CD14-positive monocyte (primary cell): ENCODE measurements around the gene SLC6A6. TPM values are rescaled to one million over a fixed set of nuclear protein-coding genes. Genes with fewer than 3 reads are reported as not detected.

Experiments
- DNase-seq, 3 donors: peaks; one replicate each; pipeline ENCODE4 v3.0.0-alpha.2; 2011 to 2022
- H2AFZ ChIP-seq: 2 replicates; pipeline ENCODE4 v1.6.0; 2012; ENCODE audit warnings: mild to moderate bottlenecking, low read depth, low read length, inconsistent platforms; ENCODE audit not compliant: insufficient read depth, poor library complexity, severe bottlenecking
- H3K27ac ChIP-seq, 2 donors: 1 replicate in 1 of 2; 2 replicates in 1 of 2; pipeline ENCODE4 v1.5.1; 2012 to 2013; ENCODE audit warnings: low read length in 2 of 2, control low read depth in 1 of 2, inconsistent platforms in 1 of 2, low read depth in 1 of 2, mild to moderate bottlenecking in 1 of 2
- H3K27me3 ChIP-seq, 2 donors: one replicate each; pipeline versions ENCODE4 v1.6.0 to v1.6.1; 2011 to 2013; ENCODE audit warnings: low read length in 2 of 2; ENCODE audit not compliant: control insufficient read depth in 2 of 2, insufficient read depth in 2 of 2
- H3K36me3 ChIP-seq, 2 donors: replicated peaks in 1 of 2; 1 replicate in 1 of 2; 2 replicates in 1 of 2; pipeline versions ENCODE4 v1.5.1 to v1.6.1; 2012 to 2013; ENCODE audit warnings: low read length in 2 of 2, control low read depth in 1 of 2, inconsistent platforms in 1 of 2, mild to moderate bottlenecking in 1 of 2; ENCODE audit not compliant: insufficient read depth in 2 of 2, control insufficient read depth in 1 of 2
- H3K4me1 ChIP-seq, 2 donors: 1 replicate in 1 of 2; 2 replicates in 1 of 2; pipeline versions ENCODE4 v1.5.1 to v1.6.1; 2012 to 2013; ENCODE audit warnings: low read length in 2 of 2, control low read depth in 1 of 2, inconsistent platforms in 1 of 2, mild to moderate bottlenecking in 1 of 2, moderate library complexity in 1 of 2; ENCODE audit not compliant: insufficient read depth in 2 of 2, control insufficient read depth in 1 of 2
- H3K4me2 ChIP-seq: replicated peaks from 2 replicates; pipeline ENCODE3; 2012; ENCODE audit warnings: low read length, moderate library complexity, mild to moderate bottlenecking; ENCODE audit not compliant: poor library complexity, severe bottlenecking; ENCODE audit errors: extremely low read depth
- H3K4me3 ChIP-seq, 3 experiments: fragments of 200-600 bp in 1 of 3; sonication (generic) in 1 of 3; replicated peaks in 1 of 3; 1 replicate in 2 of 3; 2 replicates in 1 of 3; pipeline ENCODE4 v1.5.1; 2011 to 2013; ENCODE audit warnings: low read length in 3 of 3, mild to moderate bottlenecking in 3 of 3, control low read depth in 2 of 3, low read depth in 2 of 3, inconsistent platforms in 1 of 3, moderate library complexity in 1 of 3
- H3K79me2 ChIP-seq: 2 replicates; pipeline ENCODE4 v1.6.0; 2012; ENCODE audit warnings: mild to moderate bottlenecking, control low read depth, inconsistent platforms, low read length, moderate library complexity; ENCODE audit not compliant: insufficient read depth
- H3K9ac ChIP-seq: 2 replicates; pipeline ENCODE4 v1.6.0; 2017; ENCODE audit warnings: low read length, mild to moderate bottlenecking; ENCODE audit not compliant: insufficient read depth, poor library complexity, severe bottlenecking
- H3K9me3 ChIP-seq, 2 donors: replicated peaks in 1 of 2; 1 replicate in 1 of 2; 2 replicates in 1 of 2; pipeline versions ENCODE4 v1.5.1 to v1.6.1; 2012 to 2013; ENCODE audit warnings: low read length in 2 of 2, control low read depth in 1 of 2; ENCODE audit not compliant: control insufficient read depth in 1 of 2, insufficient read depth in 1 of 2
- H4K20me1 ChIP-seq: 2 replicates; pipeline ENCODE4 v1.6.0; 2012; ENCODE audit warnings: mild to moderate bottlenecking, low read length, control low read depth, moderate library complexity; ENCODE audit not compliant: insufficient read depth
- H3K27ac Mint-ChIP-seq, 7 donors: one replicate each; pipeline ENCODE4 v1.8.0; 2020; ENCODE audit warnings: mild to moderate bottlenecking in 7 of 7, mixed read lengths in 7 of 7, moderate library complexity in 6 of 7, inconsistent platforms in 2 of 7
- H3K27me3 Mint-ChIP-seq, 3 donors: one replicate each; pipeline ENCODE4 v1.8.0; 2021 to 2022; ENCODE audit warnings: low read depth in 3 of 3, mild to moderate bottlenecking in 3 of 3, mixed read lengths in 3 of 3, moderate library complexity in 3 of 3, inconsistent platforms in 1 of 3
- H3K36me3 Mint-ChIP-seq, 2 donors: one replicate each; pipeline ENCODE4 v1.8.0; 2020; ENCODE audit warnings: mixed read lengths in 2 of 2, inconsistent platforms in 1 of 2, mild to moderate bottlenecking in 1 of 2
- H3K4me1 Mint-ChIP-seq: one replicate; pipeline ENCODE4 v1.8.0; 2020; ENCODE audit warnings: mild to moderate bottlenecking, mixed read lengths
- H3K4me3 Mint-ChIP-seq, 2 donors: one replicate each; pipeline ENCODE4 v1.8.0; 2020; ENCODE audit warnings: mild to moderate bottlenecking in 2 of 2, mixed read lengths in 2 of 2, moderate library complexity in 1 of 2
- H3K9me3 Mint-ChIP-seq, 7 donors: one replicate each; pipeline ENCODE4 v1.8.0; 2020 to 2022; ENCODE audit warnings: mixed read lengths in 7 of 7, mild to moderate bottlenecking in 6 of 7, moderate library complexity in 6 of 7, inconsistent platforms in 2 of 7
- CTCF ChIP-seq: fragments of 200-600 bp; IDR thresholded peaks from one replicate; pipeline ENCODE4 v1.8.0; 2022; ENCODE audit warnings: antibody characterized with exemption, mild to moderate bottlenecking
- WGBS: methylation state at CpG from one replicate; pipeline ENCODE4 v1.1.5; 2013; ENCODE audit warnings: missing lambda C conversion rate; ENCODE audit not compliant: insufficient coverage; 5-methylcytosine and 5-hydroxymethylcytosine counted together
- intact Hi-C, 2 donors: fragments of 100-400 bp; cut with micrococcal nuclease; formaldehyde crosslinking; loops; one replicate each; pipeline versions ENCODE4 v1.15.0 to v1.15.1; 2023
- polyA plus RNA-seq, 3 donors: library from polyadenylated mRNA; depleted of rRNA in 1 of 3; unstranded in 2 of 3; stranded (reverse) in 1 of 3; fragments of 300-500 nt in 2 of 3; fragments of >200 nt in 1 of 3; fragmentation: Illumina TruSeq in 2 of 3; gene quantifications; 1 replicate in 2 of 3; 2 replicates in 1 of 3; pipeline ENCODE4 v1.2.3, GENCODE V29; 2012 to 2021

SLC6A6 gene
- polyA plus RNA-seq, 3 donors: 18.4 to 136 (median 24.5) TPM

GRCh38 chr3:14401692-14402303 is 608 bp upstream of the SLC6A6 start:
- Mint-ChIP-seq H3K4me3 (peak overlapping the region; percentile 83 to 97), H3K9me3 (peaks cover 0 to 2% (median 0%) of the 10 kb centered on the region in 7 donors), H3K4me1 (peaks cover 77% of the 10 kb centered on the region), H3K27me3 (peaks cover 8 to 15% (median 14%) of the 10 kb centered on the region in 3 donors), H3K27ac (peak overlapping the region in 6 of 7 donors; percentile 53 to 99 (median 90)), H3K36me3 (peaks cover 13 to 23% of the 10 kb centered on the region in 2 donors)
- peaks cover under 1 to 10% of the 10 kb centered on the region in 2 donors for H3K36me3 ChIP-seq
- no peak for TF ChIP-seq CTCF
- peaks cover 65 to 79% of the 10 kb centered on the region in 2 donors for H3K4me1 ChIP-seq
- intact Hi-C loops: loop anchor here (5.0 kb wide), 1 partner anchor 41 kb away; no protein-coding TSS in a partner anchor
- no peaks in the 10 kb centered on the region for H3K27me3 ChIP-seq
- H3K9me3 ChIP-seq: no peaks in the 10 kb centered on the region
- no peak for DNase-seq
- peaks cover 44% of the 10 kb centered on the region for H3K79me2 ChIP-seq
- H3K4me3 ChIP-seq: peak overlapping the region in 2 of 3 experiments; percentile 7 to 100
- peak overlapping the region; percentile 65 for H2AFZ ChIP-seq
- peak overlapping the region; percentile 4 to 98 for H3K27ac ChIP-seq
- WGBS: 54% methylated on average over 17 of the region's 22 CpGs
- peak overlapping the region; percentile 79 for H3K4me2 ChIP-seq
- H4K20me1 ChIP-seq: peaks cover 42% of the 10 kb centered on the region
- peak overlapping the region; percentile 99 for H3K9ac ChIP-seq

- no peaks in the 10 kb centered on the region for H3K27me3 ChIP-seq
- H3K4me1 ChIP-seq: peaks cover 46 to 69% of the 10 kb centered on the region in 2 donors
- H3K36me3 ChIP-seq: peaks cover 8 to 25% of the 10 kb centered on the region in 2 donors
- Mint-ChIP-seq H3K4me3 (peak overlapping the region; percentile 99), H3K36me3 (peaks cover 32 to 36% of the 10 kb centered on the region in 2 donors), H3K27ac (peak overlapping the region; percentile 96 to 99 (median 98)), H3K4me1 (peaks cover 68% of the 10 kb centered on the region), H3K27me3 (peaks cover 7 to 14% (median 12%) of the 10 kb centered on the region in 3 donors), H3K9me3 (peaks cover 0 to 2% (median 0%) of the 10 kb centered on the region in 7 donors)
- peak overlapping the region; percentile 99 for H3K9ac ChIP-seq
- H3K27ac ChIP-seq: peak overlapping the region; percentile 75 to 98
- TF ChIP-seq CTCF: no peak
- H3K4me2 ChIP-seq: peak overlapping the region; percentile 79
- WGBS: 3% methylated on average over 9 of the region's 12 CpGs
- peak overlapping the region; percentile 3 for H2AFZ ChIP-seq
- H4K20me1 ChIP-seq: peaks cover 60% of the 10 kb centered on the region
- intact Hi-C loops: loop anchor here (5.0 kb wide), 1 partner anchor 39 kb away; no protein-coding TSS in a partner anchor
- peak overlapping the region; percentile 72 to 100 (median 84) for H3K4me3 ChIP-seq
- H3K9me3 ChIP-seq: no peaks in the 10 kb centered on the region
- peaks cover 62% of the 10 kb centered on the region for H3K79me2 ChIP-seq
- peak; percentile 71 to 87 (median 83) for DNase-seq
These were observed 1.3 kb downstream of the SLC6A6 start for GRCh38 chr3:14403619-14404155.
